Subcutaneous adipose tissue (tissue), 4 donors: ENCODE data around the gene ARFRP1. TPM values are rescaled to one million over a fixed set of nuclear protein-coding genes. Genes with fewer than 3 reads are reported as not detected.

Experiments used
- CTCF ChIP-seq: fragments of 450-650 bp; IDR thresholded peaks from one replicate; pipeline ENCODE4 v1.5.1; 2016; ENCODE audit warnings: low read depth, mild to moderate bottlenecking, control low read depth, antibody characterized with exemption, moderate library complexity
- total RNA-seq, 4 donors: library from RNA; depleted of rRNA; stranded (reverse); fragments of >200 nt; gene quantifications; one replicate each; pipeline ENCODE4 v1.1.0, GENCODE V29; 2016

Gene ARFRP1
- total RNA-seq = 10 to 100 TPM; 21.9 to 39.4 (median 31.5) TPM

- no peak for TF ChIP-seq CTCF
These were observed at the start of gene ARFRP1, which contains the start of gene ZGPAT for GRCh38 chr20:63707558-63708300. Gene ARFRP1 (minus strand): TSS chr20:63707976. CDS start chr20:63707091, 885 bp downstream. Gene ZGPAT (plus strand): TSS chr20:63708039. CDS start chr20:63708581, 542 bp downstream.

GRCh38 chr20:63756648-63756991, 48.8 kb upstream of the ARFRP1 start:
- TF ChIP-seq CTCF = no peak

GRCh38 chr20:63755933-63756647, 48.3 kb upstream of the ARFRP1 start:
- TF ChIP-seq CTCF = no peak

GRCh38 chr20:63754008-63754407, 46.2 kb upstream of the ARFRP1 start:
- TF ChIP-seq CTCF = no peak

- no peak for TF ChIP-seq CTCF
These were observed 45.6 kb upstream of the ARFRP1 start for GRCh38 chr20:63753381-63753780.

GRCh38 chr20:63752411-63753101, 44.8 kb upstream of the ARFRP1 start:
- no peak for TF ChIP-seq CTCF
